Measurements from ENCODE around the gene POLR2B.

DNA sequence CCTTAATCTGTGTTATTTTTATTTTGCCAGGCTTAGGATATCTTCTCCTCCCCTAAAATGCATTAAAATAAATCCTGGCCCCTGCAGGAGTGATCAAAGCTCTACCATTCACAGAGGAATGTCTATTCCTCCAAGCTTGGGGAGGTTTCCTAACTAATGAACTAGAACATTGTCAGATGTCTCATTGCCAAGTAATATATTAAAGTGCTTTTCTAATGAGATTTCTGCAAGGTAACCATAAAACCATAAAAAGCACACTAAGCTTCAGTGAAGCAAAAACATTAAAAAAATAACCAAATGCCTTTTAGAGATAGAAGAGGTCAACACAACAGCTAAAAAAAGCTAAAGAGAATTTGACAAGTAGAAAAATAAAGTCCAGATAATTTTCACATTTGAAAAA, 96.7 kb downstream of the POLR2B start:
- no peak for TF ChIP-seq EZH2 (IDR thresholded peaks at IDR 0.05; ENCODE audit: insufficient read depth, low read length)
- TF ChIP-seq, protein P1, sequence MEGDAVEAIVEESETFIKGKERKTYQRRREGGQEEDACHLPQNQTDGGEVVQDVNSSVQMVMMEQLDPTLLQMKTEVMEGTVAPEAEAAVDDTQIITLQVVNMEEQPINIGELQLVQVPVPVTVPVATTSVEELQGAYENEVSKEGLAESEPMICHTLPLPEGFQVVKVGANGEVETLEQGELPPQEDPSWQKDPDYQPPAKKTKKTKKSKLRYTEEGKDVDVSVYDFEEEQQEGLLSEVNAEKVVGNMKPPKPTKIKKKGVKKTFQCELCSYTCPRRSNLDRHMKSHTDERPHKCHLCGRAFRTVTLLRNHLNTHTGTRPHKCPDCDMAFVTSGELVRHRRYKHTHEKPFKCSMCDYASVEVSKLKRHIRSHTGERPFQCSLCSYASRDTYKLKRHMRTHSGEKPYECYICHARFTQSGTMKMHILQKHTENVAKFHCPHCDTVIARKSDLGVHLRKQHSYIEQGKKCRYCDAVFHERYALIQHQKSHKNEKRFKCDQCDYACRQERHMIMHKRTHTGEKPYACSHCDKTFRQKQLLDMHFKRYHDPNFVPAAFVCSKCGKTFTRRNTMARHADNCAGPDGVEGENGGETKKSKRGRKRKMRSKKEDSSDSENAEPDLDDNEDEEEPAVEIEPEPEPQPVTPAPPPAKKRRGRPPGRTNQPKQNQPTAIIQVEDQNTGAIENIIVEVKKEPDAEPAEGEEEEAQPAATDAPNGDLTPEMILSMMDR (IDR thresholded peaks at IDR 0.05; ENCODE audit: insufficient read depth, low read depth, low read length): no peak
